Naive thymus-derived CD4-positive, alpha-beta T cell (primary cell): Measurements from ENCODE around the gene RABL6. TPM values are rescaled to one million over a fixed set of nuclear protein-coding genes. Genes with fewer than 3 reads are reported as not detected.
"Not testable (repeated sequence)": the region's sequence is repeated elsewhere in the genome, so short reads cannot be mapped to it uniquely, and the experiment has no call there.

ENCODE experiments used
- ATAC-seq: fragments of 150-1000 bp; cut with Tn5 transposase; 2 replicates; pipeline ENCODE4 v1.10.0; 2021; ENCODE audit warnings: mild to moderate bottlenecking, moderate library complexity
- CTCF ChIA-PET: fragments of 350-600 bp; sonication (Branson Sonifier 250); formaldehyde crosslinking; loops from one replicate; lab custom pipeline; 2021; ENCODE audit warnings: antibody characterized with exemption; lab: Charles Lee
- POLR2A ChIA-PET: fragments of 350-600 bp; sonication (Branson Sonifier 250); formaldehyde crosslinking; loops from one replicate; lab custom pipeline; 2021; ENCODE audit warnings: antibody characterized with exemption, inconsistent platforms; lab: Charles Lee
- DNase-seq, 9 donors: peaks; one replicate each; pipeline versions ENCODE4 v3.0.0 to v3.0.0-alpha.2; 2020 to 2022; ENCODE audit warnings: mixed read lengths in 1 of 9
- H3K27ac ChIP-seq: one replicate; pipeline ENCODE4 v1.7.0; 2013; ENCODE audit warnings: mild to moderate bottlenecking, low read depth, low read length, moderate library complexity
- H3K27me3 ChIP-seq, 2 donors: one replicate each; pipeline ENCODE4 v1.7.0; 2013; ENCODE audit warnings: low read length in 2 of 2, mild to moderate bottlenecking in 2 of 2, moderate library complexity in 2 of 2; ENCODE audit not compliant: control insufficient read depth in 2 of 2, insufficient read depth in 2 of 2
- H3K36me3 ChIP-seq, 3 experiments: 1 replicate in 2 of 3; 2 replicates in 1 of 3; pipeline ENCODE4 v1.7.0; 2013; ENCODE audit warnings: low read length in 3 of 3, mild to moderate bottlenecking in 3 of 3, moderate library complexity in 1 of 3; ENCODE audit not compliant: insufficient read depth in 3 of 3, control insufficient read depth in 2 of 3
- H3K4me1 ChIP-seq, 2 donors: one replicate each; pipeline ENCODE4 v1.7.0; 2013; ENCODE audit warnings: low read length in 2 of 2, mild to moderate bottlenecking in 2 of 2, moderate library complexity in 1 of 2; ENCODE audit not compliant: control insufficient read depth in 2 of 2, insufficient read depth in 2 of 2
- H3K4me3 ChIP-seq: 2 replicates; pipeline ENCODE4 v1.7.0; 2013; ENCODE audit warnings: mild to moderate bottlenecking, low read length
- H3K9me3 ChIP-seq, 3 experiments: 1 replicate in 2 of 3; 2 replicates in 1 of 3; pipeline ENCODE4 v1.7.0; 2013; ENCODE audit warnings: low read length in 3 of 3; ENCODE audit not compliant: control insufficient read depth in 2 of 3
- H3K27ac Mint-ChIP-seq, 9 donors: one replicate each; pipeline ENCODE4 v1.8.0; 2020 to 2022; ENCODE audit warnings: mixed read lengths in 9 of 9, mild to moderate bottlenecking in 8 of 9, moderate library complexity in 5 of 9, inconsistent platforms in 2 of 9
- H3K27me3 Mint-ChIP-seq, 5 donors: one replicate each; pipeline ENCODE4 v1.8.0; 2021 to 2022; ENCODE audit warnings: mixed read lengths in 5 of 5, mild to moderate bottlenecking in 1 of 5
- H3K36me3 Mint-ChIP-seq, 5 donors: one replicate each; pipeline ENCODE4 v1.8.0; 2020 to 2022; ENCODE audit warnings: mixed read lengths in 5 of 5, mild to moderate bottlenecking in 3 of 5, inconsistent platforms in 1 of 5
- H3K4me1 Mint-ChIP-seq, 7 donors: one replicate each; pipeline ENCODE4 v1.8.0; 2020 to 2022; ENCODE audit warnings: mixed read lengths in 7 of 7, mild to moderate bottlenecking in 3 of 7, inconsistent platforms in 1 of 7
- H3K4me3 Mint-ChIP-seq, 10 donors: one replicate each; pipeline ENCODE4 v1.8.0; 2020 to 2022; ENCODE audit warnings: mild to moderate bottlenecking in 10 of 10, mixed read lengths in 10 of 10, moderate library complexity in 6 of 10, inconsistent platforms in 2 of 10
- H3K9me3 Mint-ChIP-seq, 11 donors: one replicate each; pipeline ENCODE4 v1.8.0; 2020 to 2022; ENCODE audit warnings: mixed read lengths in 11 of 11, mild to moderate bottlenecking in 4 of 11, inconsistent platforms in 1 of 11, moderate library complexity in 1 of 11
- intact Hi-C, 2 donors: fragments of 100-400 bp; cut with micrococcal nuclease; formaldehyde crosslinking; loops; one replicate each; pipeline ENCODE4 v1.15.1; 2023
- polyA plus RNA-seq, 2 donors: library from polyadenylated mRNA; unstranded; fragments of 300-500 nt; fragmentation: Illumina TruSeq; gene quantifications; one replicate each; pipeline ENCODE4 v1.2.3, GENCODE V29; 2021
- total RNA-seq, 6 experiments: library from RNA in 5 of 6; stranded (reverse) in 5 of 6; gene quantifications; 1 replicate in 5 of 6; 2 replicates in 1 of 6; pipeline ENCODE4 v1.2.3 and lab custom pipeline; 2021 to 2026

RABL6 gene
- total and polyA plus RNA-seq, 7 experiments from 2014 or later, result 9.4 to 100 (median 60.7) TPM

GRCh38 chr9:136835162-136835931 lies 27.6 kb downstream of the RABL6 start:
- ChIA-PET POLR2A (no interaction called here), CTCF (no interaction called here)
- Mint-ChIP-seq H3K4me1 (peaks cover 0 to 5% (median 0%) of the 10 kb centered on the region in 7 donors), H3K27ac (no peak overlapping the region), H3K9me3 (no peaks in the 10 kb centered on the region), H3K36me3 (peaks cover 0 to 13% (median 0%) of the 10 kb centered on the region in 5 donors), H3K4me3 (no peak overlapping the region), H3K27me3 (no peaks in the 10 kb centered on the region)
- Histone ChIP-seq H3K36me3 (peaks cover 0 to 48% (median 4%) of the 10 kb centered on the region in 3 experiments), H3K27me3 (no peaks in the 10 kb centered on the region), H3K27ac (no peak overlapping the region), H3K4me1 (no peaks in the 10 kb centered on the region), H3K4me3 (no peak overlapping the region), H3K9me3 (no peaks in the 10 kb centered on the region)
- ATAC-seq (no peak), DNase-seq (no peak)
- intact Hi-C loops, result no loop called here

GRCh38 chr9:136835932-136836904 lies 28.5 kb downstream of the RABL6 start:
- Mint-ChIP-seq H3K27ac (no peak overlapping the region), H3K4me3 (no peak overlapping the region), H3K27me3 (no peaks in the 10 kb centered on the region), H3K36me3 (peaks cover 0 to 13% (median 0%) of the 10 kb centered on the region in 5 donors), H3K9me3 (no peaks in the 10 kb centered on the region), H3K4me1 (peaks cover 0 to 5% (median 0%) of the 10 kb centered on the region in 7 donors)
- POLR2A ChIA-PET, result no interaction called here
- no peaks in the 10 kb centered on the region for H3K9me3 ChIP-seq
- H3K4me1 ChIP-seq, result no peaks in the 10 kb centered on the region
- CTCF ChIA-PET, result interaction anchor here (0.6 kb wide), 1 partner anchor 45 kb away, joined by 3 read pairs; the partner anchor contains the start of gene TMEM141
- intact Hi-C loops, result no loop called here
- H3K27ac ChIP-seq, result no peak overlapping the region
- DNase-seq (no peak), ATAC-seq (no peak)
- H3K36me3 ChIP-seq, result peaks cover 0 to 39% (median 4%) of the 10 kb centered on the region in 3 experiments
- H3K4me3 ChIP-seq, result no peak overlapping the region
- H3K27me3 ChIP-seq, result no peaks in the 10 kb centered on the region

- Mint-ChIP-seq H3K36me3 (peaks cover 0 to 10% (median 0%) of the 10 kb centered on the region in 5 donors), H3K9me3 (no peaks in the 10 kb centered on the region), H3K4me1 (peaks cover 0 to 8% (median 5%) of the 10 kb centered on the region in 7 donors), H3K4me3 (no peak overlapping the region), H3K27me3 (no peaks in the 10 kb centered on the region), H3K27ac (no peak overlapping the region)
- ATAC-seq, result no peak
- Histone ChIP-seq H3K9me3 (no peaks in the 10 kb centered on the region), H3K36me3 (peaks cover 0 to 28% (median 4%) of the 10 kb centered on the region in 3 experiments), H3K4me3 (no peak overlapping the region), H3K27ac (no peak overlapping the region), H3K4me1 (peaks cover 0 to 3% of the 10 kb centered on the region in 2 donors), H3K27me3 (no peaks in the 10 kb centered on the region)
- ChIA-PET CTCF (interaction anchor here (0.6 kb wide), 1 partner anchor 46 kb away, joined by 3 read pairs; the partner anchor contains the start of gene TMEM141), POLR2A (no interaction called here)
- intact Hi-C loops, result no loop called here
- DNase-seq, result no peak
Measured at GRCh38 chr9:136837146-136837855, 29.6 kb downstream of the RABL6 start.

GRCh38 chr9:136837856-136838277 lies 30.1 kb downstream of the RABL6 start:
- H3K27ac Mint-ChIP-seq, H3K27me3 Mint-ChIP-seq, H3K36me3 Mint-ChIP-seq, H3K9me3 Mint-ChIP-seq, POLR2A ChIA-PET, CTCF ChIA-PET, ATAC-seq, intact Hi-C loops, H3K9me3 ChIP-seq, H3K27me3 ChIP-seq, DNase-seq, H3K27ac ChIP-seq, H3K4me1 ChIP-seq, H3K4me3 Mint-ChIP-seq, H3K4me3 ChIP-seq: not testable (repeated sequence)
- H3K36me3 ChIP-seq, result peaks cover 0 to 25% (median 0%) of the 10 kb centered on the region in 3 experiments
- peaks cover 0 to 11% (median 6%) of the 10 kb centered on the region in 7 donors for H3K4me1 Mint-ChIP-seq

GRCh38 chr9:136838314-136839228 lies 30.8 kb downstream of the RABL6 start:
- ChIA-PET CTCF (no interaction called here), POLR2A (no interaction called here)
- intact Hi-C loops, result no loop called here
- Histone ChIP-seq H3K36me3 (peaks cover 0 to 25% (median 0%) of the 10 kb centered on the region in 3 experiments), H3K4me3 (no peak overlapping the region), H3K27me3 (no peaks in the 10 kb centered on the region), H3K4me1 (peaks cover 4 to 7% of the 10 kb centered on the region in 2 donors), H3K27ac (no peak overlapping the region), H3K9me3 (no peaks in the 10 kb centered on the region)
- H3K4me3 Mint-ChIP-seq, result no peak overlapping the region
- H3K9me3 Mint-ChIP-seq, result no peaks in the 10 kb centered on the region
- H3K4me1 Mint-ChIP-seq, result peaks cover 0 to 14% (median 8%) of the 10 kb centered on the region in 7 donors
- DNase-seq (no peak), ATAC-seq (no peak)
- peaks cover 0 to 8% (median 0%) of the 10 kb centered on the region in 5 donors for H3K36me3 Mint-ChIP-seq
- H3K27me3 Mint-ChIP-seq, result no peaks in the 10 kb centered on the region
- no peak overlapping the region for H3K27ac Mint-ChIP-seq
